GM10248 (cell line): ENCODE results near the gene DPF1.

ENCODE experiments used
- CTCF ChIA-PET: fragments of 300-600 bp; sonication (Branson Sonifier 250); formaldehyde crosslinking; extraction: SDS; loops from one replicate; lab custom pipeline; 2021; ENCODE audit warnings: antibody characterized with exemption; lab: Yijun Ruan, JAX
- POLR2A ChIA-PET: fragments of 350-650 bp; sonication (Branson Sonifier 250); formaldehyde crosslinking; extraction: SDS; loops from one replicate; lab custom pipeline; 2020; ENCODE audit warnings: antibody characterized with exemption; lab: Yijun Ruan, JAX
- DNase-seq: peaks from one replicate; pipeline ENCODE4 v3.0.0; 2012; ENCODE audit errors: extremely low spot score
- CTCF ChIP-seq: IDR thresholded peaks from 2 replicates; pipeline ENCODE4 v1.5.1; 2012; ENCODE audit warnings: mild to moderate bottlenecking, low read depth; ENCODE audit errors: extremely low read depth, missing control alignments, control extremely low read depth

Gene DPF1

GRCh38 chr19:38180071-38180470 lies 44.0 kb downstream of the DPF1 start:
- no peak for TF ChIP-seq CTCF
- POLR2A ChIA-PET, result no interaction called here
- no peak for DNase-seq
- CTCF ChIA-PET, result interaction anchor here (1.2 kb wide), 1 partner anchor 10 kb away, joined by 3 read pairs; no protein-coding TSS in a partner anchor

- TF ChIP-seq CTCF, result no peak
- ChIA-PET POLR2A (no interaction called here), CTCF (no interaction called here)
- no peak for DNase-seq
These were observed 48.6 kb downstream of the DPF1 start for GRCh38 chr19:38175422-38175821.

GRCh38 chr19:38173291-38174041 lies 50.6 kb downstream of the DPF1 start:
- ChIA-PET CTCF (interaction anchor here (1.8 kb wide), 1 partner anchor 271 kb away, joined by 4 read pairs; no protein-coding TSS in a partner anchor), POLR2A (no interaction called here)
- TF ChIP-seq CTCF, result no peak
- DNase-seq, result no peak

GRCh38 chr19:38172001-38172400 lies 52.0 kb downstream of the DPF1 start:
- CTCF ChIA-PET, result no interaction called here
- TF ChIP-seq CTCF, result no peak
- POLR2A ChIA-PET, result no interaction called here
- no peak for DNase-seq

GRCh38 chr19:38170334-38170733 lies 53.7 kb downstream of the DPF1 start:
- DNase-seq, result no peak
- POLR2A ChIA-PET, result no interaction called here
- TF ChIP-seq CTCF, result no peak
- CTCF ChIA-PET, result no interaction called here

GRCh38 chr19:38168637-38169036 lies 55.4 kb downstream of the DPF1 start:
- ChIA-PET CTCF (interaction anchor here (1.8 kb wide), 1 partner anchor 16 kb away, joined by 4 read pairs; no protein-coding TSS in a partner anchor), POLR2A (no interaction called here)
- no peak for TF ChIP-seq CTCF
- DNase-seq, result no peak
